ENCODE measurements around the gene WDR89.

The WDR89 gene

DNA sequence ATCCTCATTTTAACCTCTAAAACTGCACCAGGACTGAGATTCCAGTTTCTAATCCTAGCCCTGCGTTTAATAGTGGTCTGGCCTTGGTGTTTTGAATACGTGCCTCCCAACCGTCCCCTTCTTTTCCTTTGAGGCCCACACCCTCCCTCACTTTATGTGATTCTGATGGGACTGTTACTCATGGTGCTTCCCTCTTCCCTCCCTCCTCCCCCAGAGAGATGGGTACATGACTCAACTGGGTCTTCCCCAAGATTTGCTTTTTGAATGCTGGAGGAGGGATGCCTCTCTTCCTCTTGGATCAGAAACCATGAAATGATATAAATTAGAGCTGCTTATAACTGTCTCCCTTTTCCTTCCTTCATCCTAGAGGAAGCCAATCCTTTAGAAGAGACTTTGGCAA is 90.3 kb downstream of the WDR89 start:
- in situ Hi-C loops (cut with MboI; ENCODE audit: low pct_unique_long_range_greater_than_20kb, low sequenced_read_pairs, unreplicated experiment): no loop called here
- TF ChIP-seq CTCF (IDR thresholded peaks at IDR 0.05; ENCODE audit: extremely low read depth, insufficient read depth, missing control alignments): no peak
- no peak for DNase-seq (ENCODE audit: low spot score)

- no peak for TF ChIP-seq CTCF (IDR thresholded peaks at IDR 0.05; ENCODE audit: extremely low read depth, insufficient read depth, missing control alignments)
- in situ Hi-C loops (cut with MboI; ENCODE audit: low pct_unique_long_range_greater_than_20kb, low sequenced_read_pairs, unreplicated experiment): no loop called here
- DNase-seq (ENCODE audit: low spot score): no peak
Observed at GRCh38 chr14:63547798-63548335, 93.8 kb downstream of the WDR89 start.
